Breast epithelium (tissue), 3 donors: ENCODE data around the gene POLR2H.

Source experiments
- CTCF ChIP-seq, 3 donors: fragments of 450-650 bp; IDR thresholded peaks; one replicate each; pipeline ENCODE4 v1.5.1; 2016 to 2017; ENCODE audit warnings: antibody characterized with exemption in 3 of 3, mild to moderate bottlenecking in 3 of 3, moderate library complexity in 3 of 3
- POLR2AphosphoS5 ChIP-seq, 3 donors: sonication (generic); formaldehyde crosslinking; IDR thresholded peaks; one replicate each; pipeline ENCODE4 v1.6.1; 2017; ENCODE audit warnings: antibody characterized with exemption in 3 of 3

- no peak for TF ChIP-seq POLR2AphosphoS5 (IDR thresholded peaks at IDR 0.05)
- TF ChIP-seq CTCF (IDR thresholded peaks at IDR 0.05) = no peak
Observed at GRCh38 chr3:184341925-184342324, 19.6 kb upstream of the POLR2H start.
